HCT116 (cell line): ENCODE results near the gene C16orf78. TPM values are rescaled to one million over a fixed set of nuclear protein-coding genes. Genes with fewer than 3 reads are reported as not detected.

ENCODE experiments used
- ATAC-seq: fragments of 200-7000 bp; cut with Tn5 transposase; 2 replicates; pipeline ENCODE4 v1.9.1; 2020; ENCODE audit warnings: mild to moderate bottlenecking, moderate library complexity
- BruUV-seq: library from RNA; stranded (reverse); fragments of 400-500 nt; replicated peaks from 2 replicates; lab custom pipeline; 2021; lab: Mats Ljungman, UMichigan
- CTCF ChIA-PET: fragments of 300-600 bp; sonication (Branson Sonifier 250); formaldehyde crosslinking; loops from one replicate; lab custom pipeline; 2021; ENCODE audit warnings: antibody characterized with exemption; lab: Charles Lee
- POLR2A ChIA-PET: fragments of 300-600, 350-600 bp; sonication (Branson Sonifier 250); formaldehyde crosslinking; loops from one replicate; lab custom pipeline; 2021; ENCODE audit warnings: antibody characterized with exemption; lab: Charles Lee
- RAD21 ChIA-PET, 2 experiments: fragments of 300-600 bp; sonication (Branson Sonifier 250); formaldehyde crosslinking; loops; one replicate each; lab custom pipeline; 2023; ENCODE audit warnings: low total read pairs in 2 of 2; ENCODE audit not compliant: uncharacterized antibody in 2 of 2, unreplicated experiment in 2 of 2, low non-redundant PET in 1 of 2; lab: Charles Lee
- DNase-seq: peaks from one replicate; pipeline ENCODE4 v3.0.0-alpha.2; 2010; ENCODE audit warnings: low read depth, low spot score
- H2AFZ ChIP-seq: fragments of 200-600 bp; shearing (Covaris generic), sonication (generic); 2 replicates; pipeline ENCODE4 v1.6.1; 2017; ENCODE audit warnings: low read depth, mixed run types, mixed read lengths, antibody characterized with exemption, low read length; ENCODE audit not compliant: poor library complexity, severe bottlenecking
- H3K27ac ChIP-seq: 2 replicates; pipeline ENCODE4 v1.5.1; 2012; ENCODE audit warnings: low read depth, low read length
- H3K27me3 ChIP-seq: fragments of 200-600 bp; sonication (generic); 2 replicates; pipeline ENCODE4 v1.6.1; 2016; ENCODE audit warnings: mixed run types, low read length, mixed read lengths; ENCODE audit not compliant: insufficient read depth
- H3K36me3 ChIP-seq, 2 experiments: fragments of 200-500 bp in 1 of 2; fragments of 200-600 bp in 1 of 2; sonication (Bioruptor generic) in 1 of 2; sonication (generic) in 1 of 2; 2 replicates each; pipeline versions ENCODE4 v1.5.1 to v1.6.1; 2014 to 2016; ENCODE audit warnings: low read length in 2 of 2, inconsistent platforms in 1 of 2, mixed read lengths in 1 of 2, mixed run types in 1 of 2; ENCODE audit not compliant: insufficient read depth in 2 of 2, control insufficient read depth in 1 of 2
- H3K4me1 ChIP-seq, 2 experiments: fragments of 200-600 bp in 1 of 2; sonication (generic) in 1 of 2; 2 replicates each; pipeline versions ENCODE4 v1.5.1 to v1.6.1; 2012 to 2017; ENCODE audit warnings: low read length in 2 of 2, inconsistent platforms in 1 of 2, mild to moderate bottlenecking in 1 of 2, mixed read lengths in 1 of 2, mixed run types in 1 of 2, moderate library complexity in 1 of 2; ENCODE audit not compliant: insufficient read depth in 2 of 2, control insufficient read depth in 1 of 2
- H3K4me2 ChIP-seq: fragments of 200-600 bp; sonication (generic); 2 replicates; pipeline ENCODE4 v1.6.1; 2017; ENCODE audit warnings: mixed run types, low read length, mixed read lengths
- H3K4me3 ChIP-seq, 2 experiments: fragments of 200-600 bp in 1 of 2; sonication (generic) in 1 of 2; replicated peaks in 1 of 2; 2 replicates each; pipeline ENCODE4 v1.5.1; 2011 to 2016; ENCODE audit warnings: low read length in 2 of 2, control low read depth in 1 of 2, low read depth in 1 of 2, mild to moderate bottlenecking in 1 of 2, mixed read lengths in 1 of 2, mixed run types in 1 of 2
- H3K79me2 ChIP-seq: fragments of 200-600 bp; sonication (generic); 2 replicates; pipeline ENCODE4 v1.6.1; 2017; ENCODE audit warnings: mild to moderate bottlenecking, mixed run types, low read length, moderate library complexity, mixed read lengths; ENCODE audit not compliant: insufficient read depth
- H3K9ac ChIP-seq: fragments of 200-600 bp; sonication (generic); 2 replicates; pipeline ENCODE4 v1.6.1; 2016; ENCODE audit warnings: low read length, mixed read lengths
- H3K9me2 ChIP-seq: fragments of 200-600 bp; sonication (generic), shearing (Covaris generic); 2 replicates; pipeline ENCODE4 v1.6.1; 2017; ENCODE audit warnings: mixed run types, mild to moderate bottlenecking, moderate library complexity; ENCODE audit not compliant: insufficient read depth
- H3K9me3 ChIP-seq, 2 experiments: fragments of 200-500 bp in 1 of 2; fragments of 200-600 bp in 1 of 2; sonication (Bioruptor generic) in 1 of 2; sonication (generic) in 1 of 2; 2 replicates each; pipeline ENCODE4 v1.6.1; 2014 to 2017; ENCODE audit warnings: low read length in 2 of 2, mixed read lengths in 2 of 2, inconsistent platforms in 1 of 2, low read depth in 1 of 2, mild to moderate bottlenecking in 1 of 2, mixed run types in 1 of 2, moderate library complexity in 1 of 2; ENCODE audit not compliant: control insufficient read depth in 1 of 2, insufficient read depth in 1 of 2
- H4K20me1 ChIP-seq: fragments of 200-600 bp; sonication (generic), shearing (Covaris generic); 2 replicates; pipeline ENCODE4 v1.6.1; 2017; ENCODE audit warnings: mixed run types, mild to moderate bottlenecking, moderate library complexity; ENCODE audit not compliant: insufficient read depth
- ATF3 ChIP-seq: IDR thresholded peaks from 2 replicates; pipeline ENCODE4 v1.6.1; 2012
- CBX3 ChIP-seq: IDR thresholded peaks from 2 replicates; pipeline ENCODE4 v1.6.1; 2012; ENCODE audit warnings: low read depth
- CTCF ChIP-seq, 3 experiments: fragments of 200-600 bp in 1 of 3; sonication (generic) in 1 of 3; IDR thresholded peaks in 2 of 3; conservative IDR thresholded peaks in 1 of 3; 2 replicates each; pipeline ENCODE4 v1.5.1; 2012 to 2017; ENCODE audit warnings: low read depth in 2 of 3, low read length in 2 of 3, antibody characterized with exemption in 1 of 3, borderline replicate concordance in 1 of 3, control low read depth in 1 of 3, mild to moderate bottlenecking in 1 of 3, mixed read lengths in 1 of 3, mixed run types in 1 of 3, moderate library complexity in 1 of 3; ENCODE audit not compliant: insufficient read depth in 1 of 3
- EGR1 ChIP-seq: IDR thresholded peaks from 2 replicates; pipeline ENCODE4 v1.6.1; 2012; ENCODE audit warnings: low read depth
- ELF1 ChIP-seq: IDR thresholded peaks from 2 replicates; pipeline ENCODE4 v1.6.1; 2012; ENCODE audit warnings: low read depth, borderline replicate concordance
- EZH2phosphoT487 ChIP-seq: fragments of 200-600 bp; IDR thresholded peaks from 2 replicates; pipeline ENCODE4 v1.6.1; 2018; ENCODE audit warnings: antibody characterized with exemption, borderline replicate concordance
- FOSL1 ChIP-seq: IDR thresholded peaks from 2 replicates; pipeline ENCODE4 v1.6.1; 2012; ENCODE audit warnings: low read depth
- MAX ChIP-seq: IDR thresholded peaks from 2 replicates; pipeline ENCODE4 v1.6.1; 2012
- REST ChIP-seq: IDR thresholded peaks from 2 replicates; pipeline ENCODE4 v1.6.1; 2012; ENCODE audit warnings: low read depth
- SP1 ChIP-seq: IDR thresholded peaks from 2 replicates; pipeline ENCODE4 v1.6.1; 2012; ENCODE audit warnings: low read depth
- SRF ChIP-seq: IDR thresholded peaks from 2 replicates; pipeline ENCODE4 v1.6.1; 2012; ENCODE audit warnings: low read depth
- TCF7L2 ChIP-seq: IDR thresholded peaks from 2 replicates; pipeline ENCODE4 v1.7.0; 2011; ENCODE audit warnings: borderline replicate concordance, inconsistent platforms; ENCODE audit not compliant: insufficient read depth, insufficient read length; ENCODE audit errors: extremely low read depth
- intact Hi-C: fragments of 100-400 bp; cut with micrococcal nuclease; formaldehyde crosslinking; loops from 2 replicates; pipeline ENCODE4 v1.10.0; 2022
- total RNA-seq: library from RNA; stranded (reverse); gene quantifications from one replicate; pipeline ENCODE4 v1.2.1, GENCODE V29; 2021; ENCODE audit not compliant: unreplicated experiment

C16orf78 gene
- total RNA-seq, 1 experiment from 2014 or later, result not detected

GRCh38 chr16:49427771-49428170 is 54.2 kb downstream of the C16orf78 start:
- ChIA-PET POLR2A (no interaction called here), RAD21 (no interaction called here), CTCF (no interaction called here)
- no TSS peak for BruUV-seq
- intact Hi-C loops, result no loop called here
- Histone ChIP-seq H3K27ac (no peak overlapping the region), H3K4me1 (no peaks in the 10 kb centered on the region), H3K9me2 (no peaks in the 10 kb centered on the region), H3K4me2 (no peak overlapping the region), H3K36me3 (no peaks in the 10 kb centered on the region), H2AFZ (no peak overlapping the region), H4K20me1 (no peaks in the 10 kb centered on the region), H3K9me3 (no peaks in the 10 kb centered on the region), H3K27me3 (peaks cover 14% of the 10 kb centered on the region), H3K79me2 (no peaks in the 10 kb centered on the region), H3K4me3 (no peak overlapping the region), H3K9ac (no peak overlapping the region)
- DNase-seq, result no peak
- ATAC-seq, result no peak
- no peak for TF ChIP-seq TCF7L2
- TF ChIP-seq EZH2phosphoT487, result no peak
- no peak for TF ChIP-seq SP1
- no peak for TF ChIP-seq MAX
- TF ChIP-seq ATF3, result no peak
- no peak for TF ChIP-seq SRF
- TF ChIP-seq CTCF (IDR thresholded peaks at IDR 0.05 in 2 of 3, conservative IDR thresholded peaks at IDR 0.05 in 1 of 3; ENCODE audit: borderline replicate concordance in 1 of 3, insufficient read depth in 1 of 3, low read depth in 2 of 3, low read length in 2 of 3), result no peak

GRCh38 chr16:49428808-49429207 is 55.2 kb downstream of the C16orf78 start:
- ATAC-seq, result no peak
- ChIA-PET RAD21 (no interaction called here), CTCF (no interaction called here), POLR2A (no interaction called here)
- H3K4me1 ChIP-seq, result no peaks in the 10 kb centered on the region
- intact Hi-C loops, result no loop called here
- no peaks in the 10 kb centered on the region for H3K79me2 ChIP-seq
- no peak overlapping the region for H3K9ac ChIP-seq
- H3K4me2 ChIP-seq, result no peak overlapping the region
- no peaks in the 10 kb centered on the region for H4K20me1 ChIP-seq
- no peak overlapping the region for H3K4me3 ChIP-seq
- H3K27ac ChIP-seq, result no peak overlapping the region
- H3K27me3 ChIP-seq, result peaks cover 16% of the 10 kb centered on the region
- BruUV-seq, result no TSS peak
- H3K9me3 ChIP-seq, result no peaks in the 10 kb centered on the region
- no peaks in the 10 kb centered on the region for H3K9me2 ChIP-seq
- no peak overlapping the region for H2AFZ ChIP-seq
- no peaks in the 10 kb centered on the region for H3K36me3 ChIP-seq
- no peak for DNase-seq
- TF ChIP-seq EGR1, result no peak
- no peak for TF ChIP-seq ELF1
- TF ChIP-seq REST, result no peak
- no peak for TF ChIP-seq FOSL1
- no peak for TF ChIP-seq ATF3
- TF ChIP-seq CBX3, result no peak
